ENCODE data around the gene SLAIN2.
A peak's percentile ranks its signal among the peaks of the same experiment; 100 is the strongest.
"Not testable (repeated sequence)": the region's sequence is repeated elsewhere in the genome, so short reads cannot be mapped to it uniquely, and the experiment has no call there.

SLAIN2 gene

DNA sequence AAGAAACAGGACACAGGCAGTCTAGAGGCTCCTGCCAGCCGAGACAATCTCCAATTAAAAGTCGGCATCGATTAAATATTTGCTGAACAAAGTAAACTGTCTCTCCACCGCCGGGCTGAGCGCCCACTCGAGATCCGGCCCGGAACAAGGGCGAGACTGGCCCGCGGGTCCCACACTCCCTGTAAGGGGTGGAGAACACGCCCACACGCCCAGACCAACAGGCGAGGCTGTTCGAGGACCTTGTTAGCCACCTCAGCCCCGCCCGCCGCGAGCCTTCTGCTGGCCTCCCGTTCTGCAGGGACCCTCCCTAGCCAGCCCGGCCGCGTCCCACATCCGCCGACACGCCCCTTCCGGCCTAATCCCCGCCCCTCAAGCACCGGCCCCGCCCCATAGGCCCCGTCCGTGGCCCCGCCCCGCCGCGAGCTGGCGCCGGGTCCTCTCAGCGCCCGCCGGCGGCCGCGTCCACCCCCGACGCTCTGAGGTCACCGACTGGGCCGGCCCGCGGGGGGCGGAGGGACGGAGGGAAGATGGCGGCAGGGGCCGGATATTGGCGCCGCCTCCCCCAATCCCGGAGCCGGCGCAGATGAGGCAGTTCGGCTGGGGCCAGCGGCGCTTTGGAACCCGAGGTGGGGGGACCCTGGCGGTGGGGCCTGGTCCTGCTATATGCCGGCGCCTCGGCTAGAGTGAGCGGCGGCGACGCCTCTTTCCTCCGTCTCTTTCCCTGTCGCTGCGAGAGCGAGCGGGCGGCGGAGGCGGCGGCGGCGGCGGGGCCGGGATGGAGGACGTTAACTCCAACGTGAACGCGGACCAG is at the start of gene SLAIN2:
TSS of gene SLAIN2 (plus strand) at position 565 of the 811 bp plus-strand sequence. CDS start at position 776, 211 bp downstream.
- DNase-seq: peak; percentile 98

- DNase-seq: not testable (repeated sequence)
Measured at GRCh38 chr4:48292218-48292790, 49.0 kb upstream of the SLAIN2 start.

GRCh38 chr4:48295116-48295515 is 46.2 kb upstream of the SLAIN2 start:
- DNase-seq: no peak

DNA sequence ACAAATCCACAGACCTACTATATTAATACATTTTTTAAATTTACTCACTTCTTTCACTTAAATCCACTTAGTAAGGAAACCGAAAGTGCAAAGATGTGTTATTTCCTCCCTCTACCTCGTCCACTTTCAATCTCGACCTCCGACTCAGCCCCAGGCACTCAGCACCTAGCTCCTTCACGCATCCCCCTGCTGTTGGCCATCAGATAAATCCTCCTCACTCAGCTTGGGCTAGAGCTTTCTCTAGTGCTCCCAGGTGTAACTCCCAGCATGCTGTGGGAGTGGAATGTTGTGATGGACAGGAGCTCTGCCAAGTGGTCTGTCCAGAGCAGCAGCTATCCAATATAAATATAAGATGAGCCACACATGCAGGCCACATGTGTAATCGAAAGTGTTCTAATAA is 45.0 kb upstream of the SLAIN2 start:
- no peak for DNase-seq

DNA sequence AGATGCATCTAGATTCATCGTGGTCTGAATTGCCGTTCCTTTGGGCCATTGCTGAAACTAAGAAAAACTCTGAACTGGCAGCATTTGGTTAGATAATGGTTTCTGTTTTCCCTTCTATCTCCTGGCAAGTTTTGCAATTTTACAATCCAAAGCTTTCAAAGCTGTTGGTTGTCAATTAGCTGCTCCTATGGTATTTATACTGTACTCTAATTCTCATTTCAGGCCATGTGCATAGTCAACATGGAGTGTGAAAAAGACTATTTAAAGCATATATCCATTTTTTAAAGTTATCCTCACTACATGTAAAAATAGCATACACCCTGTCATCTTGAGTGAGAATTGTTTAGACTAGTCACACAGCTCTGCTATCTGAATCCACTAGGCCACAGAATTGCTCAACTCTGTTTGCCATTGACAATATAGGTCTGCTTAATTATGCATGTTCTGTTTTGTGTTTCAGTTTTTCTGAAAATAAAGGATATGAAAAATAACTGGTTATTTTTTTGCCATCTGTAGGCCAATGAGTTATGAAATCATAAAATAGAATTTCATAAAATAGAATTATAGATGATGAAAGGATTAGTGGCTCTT is 44.0 kb upstream of the SLAIN2 start:
- no peak for DNase-seq

DNA sequence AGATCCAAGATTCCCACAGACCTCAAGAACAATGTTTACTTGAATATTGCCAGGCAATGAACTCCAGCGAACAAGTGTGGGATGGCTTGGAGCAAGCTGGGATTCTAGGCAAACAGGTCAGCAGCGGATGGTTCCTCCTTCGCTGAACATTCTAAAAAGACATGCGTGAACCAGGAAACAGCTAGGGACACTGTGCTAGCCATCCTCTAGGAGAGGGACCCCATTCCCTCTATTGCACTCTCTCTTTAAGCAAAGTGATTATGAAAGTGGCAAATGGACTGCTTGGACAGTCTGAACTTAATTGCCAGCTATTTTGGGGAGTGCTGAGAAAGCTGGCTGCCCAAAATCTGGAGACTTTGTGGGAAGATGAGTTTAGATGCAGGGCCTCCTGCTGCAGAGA is 41.8 kb upstream of the SLAIN2 start:
- DNase-seq: no peak

DNA sequence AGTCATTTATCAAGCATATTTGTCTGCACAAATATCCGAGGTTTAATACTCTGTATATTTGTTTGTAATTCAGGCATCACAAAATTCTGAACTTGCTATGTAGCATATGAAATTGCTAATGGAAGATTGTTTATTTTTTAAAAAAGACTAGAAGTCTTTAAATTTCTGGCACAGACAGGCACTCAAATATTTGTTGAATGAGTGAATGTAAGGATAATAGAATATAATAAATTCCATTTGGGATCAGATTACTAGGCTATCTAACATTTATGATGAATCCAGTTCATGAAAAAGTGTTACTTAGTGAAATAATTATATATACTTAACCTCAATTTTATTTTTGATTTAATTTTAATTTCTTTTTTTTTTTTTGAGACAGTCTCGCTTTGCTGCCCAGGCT is 41.3 kb upstream of the SLAIN2 start:
- DNase-seq: no peak

GRCh38 chr4:48305508-48305907 is 35.8 kb upstream of the SLAIN2 start:
- DNase-seq: no peak

- DNase-seq: no peak
Measured at GRCh38 chr4:48307528-48307927, 33.8 kb upstream of the SLAIN2 start.

- no peak for DNase-seq
Measured at GRCh38 chr4:48308901-48309300, 32.4 kb upstream of the SLAIN2 start.

- no peak for DNase-seq
Measured at GRCh38 chr4:48311896-48312295, 29.4 kb upstream of the SLAIN2 start.

GRCh38 chr4:48314746-48315145 is 26.6 kb upstream of the SLAIN2 start:
- DNase-seq: not testable (repeated sequence)

DNA sequence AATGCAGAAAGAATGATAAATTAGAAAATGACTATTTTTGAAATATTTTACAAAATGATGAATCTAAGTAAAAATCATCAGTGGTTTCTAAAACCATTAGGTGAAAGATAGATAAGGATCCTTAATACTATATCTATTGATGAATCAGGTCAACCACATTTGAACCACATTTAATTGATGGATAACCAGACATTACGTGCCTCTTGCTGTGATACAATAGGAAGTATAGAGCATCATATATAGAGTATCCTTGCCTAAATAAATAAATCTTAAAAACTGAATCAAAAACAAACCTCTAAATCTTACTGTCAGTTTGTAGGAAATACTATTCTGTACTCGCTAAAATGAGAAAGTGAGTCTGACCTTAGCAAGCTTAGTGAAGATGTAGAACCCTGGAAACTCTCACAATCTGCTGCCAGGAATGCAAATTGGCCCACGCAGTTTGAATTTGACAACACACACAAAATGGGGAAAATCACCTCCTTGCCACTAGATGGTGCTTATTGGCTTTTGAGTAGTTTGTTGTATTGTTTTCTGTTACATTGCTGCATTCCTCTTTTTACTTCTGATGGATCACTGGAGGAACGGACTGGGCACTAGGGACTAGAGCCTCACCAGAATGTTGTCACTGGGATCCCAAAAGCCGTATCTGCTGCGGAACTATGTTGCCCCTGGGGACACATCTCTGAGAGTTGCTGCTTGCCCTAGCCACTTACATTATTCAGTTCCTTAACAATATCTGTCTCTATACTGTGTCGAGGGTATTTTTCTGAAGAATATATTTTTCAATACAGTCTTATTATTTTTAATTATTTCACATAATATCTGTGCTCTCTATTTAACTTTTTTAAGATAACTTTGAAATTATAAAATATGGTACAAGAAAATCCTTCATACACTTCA is 25.4 kb upstream of the SLAIN2 start:
- peak; percentile 23 for DNase-seq

DNA sequence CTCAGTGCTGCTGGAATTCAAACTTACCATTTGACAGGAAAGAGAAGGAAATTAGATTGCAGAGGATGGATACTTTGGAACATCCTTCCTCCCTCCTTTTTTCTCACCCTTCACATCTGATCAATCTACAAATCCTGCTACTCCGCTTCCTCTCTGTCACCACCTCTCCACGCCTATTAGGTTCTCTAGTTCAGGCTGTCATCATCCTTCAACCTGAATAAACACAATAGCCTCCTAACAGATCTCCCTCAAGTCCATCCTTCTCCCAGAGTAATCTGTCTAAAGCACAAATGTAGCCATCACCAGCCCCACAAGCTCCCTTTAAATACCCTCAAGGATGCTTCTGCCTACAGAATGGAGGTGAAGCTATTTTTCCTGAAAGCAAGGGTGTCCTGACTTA is 20.0 kb upstream of the SLAIN2 start:
- DNase-seq: no peak

DNA sequence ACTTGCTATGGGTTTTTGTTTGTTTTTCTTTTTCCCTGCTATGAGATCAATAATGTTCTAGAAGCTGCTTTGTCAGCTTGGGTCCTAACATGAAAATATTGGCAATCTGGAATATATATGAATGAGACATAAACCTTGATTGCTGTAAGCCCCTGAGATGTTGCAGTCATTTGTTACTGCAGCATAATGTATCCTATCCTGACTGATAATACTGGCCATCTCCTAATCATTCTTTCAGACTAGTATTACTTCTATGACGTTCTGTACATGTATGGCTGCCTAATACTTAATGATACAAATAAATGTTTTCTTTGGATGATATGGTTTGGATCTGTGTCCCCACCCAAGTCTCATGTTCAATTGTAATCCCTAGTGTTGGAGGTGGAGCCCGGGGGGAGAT is 19.3 kb upstream of the SLAIN2 start:
- no peak for DNase-seq

GRCh38 chr4:48324281-48324680 is 17.0 kb upstream of the SLAIN2 start:
- no peak for DNase-seq

GRCh38 chr4:48329193-48329592 is 12.1 kb upstream of the SLAIN2 start:
- DNase-seq: no peak

DNA sequence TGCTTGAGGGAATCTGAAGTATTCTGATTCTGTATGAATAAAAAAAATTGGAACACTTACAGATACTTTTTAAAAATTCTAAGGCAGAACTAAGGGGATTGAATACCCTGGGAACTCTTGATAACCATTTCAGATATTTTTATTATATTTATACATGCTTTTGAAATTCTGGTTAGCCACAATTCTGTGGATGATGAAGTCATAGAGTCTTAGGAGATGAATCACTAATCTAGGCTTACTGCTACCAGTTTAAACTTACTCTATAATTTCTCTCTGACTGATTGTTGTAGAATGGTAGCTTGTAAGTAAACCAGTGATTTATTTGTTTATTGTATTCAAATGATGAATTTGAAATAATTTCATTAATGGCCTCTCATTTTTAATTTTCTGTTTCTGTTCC is 11.4 kb upstream of the SLAIN2 start:
- no peak for DNase-seq

DNA sequence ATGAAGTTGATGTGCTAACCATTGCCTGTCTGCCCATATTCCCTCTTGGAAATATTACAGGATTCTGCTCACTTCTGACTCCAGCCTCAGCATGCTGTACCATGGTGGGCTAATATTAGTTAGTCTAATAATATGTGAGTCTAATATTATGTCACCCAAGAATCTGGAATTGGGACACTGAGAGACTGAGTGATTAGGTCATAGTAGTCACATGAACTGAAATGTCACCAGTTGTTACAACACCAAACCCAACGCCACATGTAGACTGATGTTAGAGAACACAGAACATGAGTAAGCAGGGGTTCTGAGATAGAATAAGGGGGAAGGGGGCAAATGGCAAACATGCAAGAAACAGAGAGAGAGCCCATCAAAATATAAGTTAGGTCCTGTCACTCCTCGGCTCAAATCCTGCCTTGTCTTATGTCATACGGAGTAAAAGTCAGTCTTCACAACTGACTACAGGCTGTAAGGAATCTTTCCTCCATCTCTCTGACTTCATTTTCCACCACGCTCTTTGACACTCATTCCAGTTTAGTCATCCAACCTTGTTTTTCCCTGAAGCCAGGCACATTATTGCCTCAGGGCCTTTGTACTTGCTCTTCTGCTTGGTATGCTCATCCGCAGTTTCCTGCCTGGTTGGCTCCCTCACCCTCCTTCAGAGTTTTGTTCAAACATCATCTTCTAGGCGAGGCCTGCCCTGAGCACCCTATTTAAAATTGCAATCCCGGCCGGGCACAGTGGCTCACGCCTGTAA is 9.6 kb upstream of the SLAIN2 start:
- no peak for DNase-seq

- DNase-seq: no peak
Measured at GRCh38 chr4:48332661-48333060, 8.7 kb upstream of the SLAIN2 start.

- DNase-seq: no peak
Measured at GRCh38 chr4:48333587-48333986, 7.7 kb upstream of the SLAIN2 start.

DNA sequence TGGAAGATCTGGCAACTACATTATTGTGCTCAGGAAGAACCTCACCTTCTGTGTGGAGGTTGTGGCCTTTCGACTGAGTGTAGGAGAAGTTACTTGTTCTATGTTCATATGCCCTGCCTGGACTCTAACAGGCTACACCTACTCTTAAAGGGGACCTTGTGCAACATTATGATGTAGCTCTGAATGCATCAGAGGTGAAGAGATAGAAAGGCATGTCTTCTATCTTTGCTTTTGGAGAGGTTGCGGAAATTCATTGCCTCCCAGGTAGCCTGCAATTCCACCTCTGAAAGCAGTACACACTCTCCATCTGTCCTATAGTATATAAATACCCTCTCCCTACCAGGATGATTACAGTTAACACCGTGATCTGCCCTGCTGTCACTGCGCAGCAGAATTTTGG is 7.1 kb upstream of the SLAIN2 start:
- DNase-seq: no peak
